Skeletal muscle cell (primary cell): ENCODE measurements around the gene ASPSCR1.
A peak's percentile ranks its signal among the peaks of the same experiment; 100 is the strongest.

Experiments
- DNase-seq: peaks from one replicate; pipeline ENCODE4 v3.0.0-alpha.2; 2010; ENCODE audit warnings: low read depth
- H3K4me3 ChIP-seq: 2 replicates; pipeline ENCODE4 v1.5.1; 2011; ENCODE audit warnings: low read depth, mild to moderate bottlenecking, control low read depth, low read length, moderate library complexity

ASPSCR1 gene

DNA sequence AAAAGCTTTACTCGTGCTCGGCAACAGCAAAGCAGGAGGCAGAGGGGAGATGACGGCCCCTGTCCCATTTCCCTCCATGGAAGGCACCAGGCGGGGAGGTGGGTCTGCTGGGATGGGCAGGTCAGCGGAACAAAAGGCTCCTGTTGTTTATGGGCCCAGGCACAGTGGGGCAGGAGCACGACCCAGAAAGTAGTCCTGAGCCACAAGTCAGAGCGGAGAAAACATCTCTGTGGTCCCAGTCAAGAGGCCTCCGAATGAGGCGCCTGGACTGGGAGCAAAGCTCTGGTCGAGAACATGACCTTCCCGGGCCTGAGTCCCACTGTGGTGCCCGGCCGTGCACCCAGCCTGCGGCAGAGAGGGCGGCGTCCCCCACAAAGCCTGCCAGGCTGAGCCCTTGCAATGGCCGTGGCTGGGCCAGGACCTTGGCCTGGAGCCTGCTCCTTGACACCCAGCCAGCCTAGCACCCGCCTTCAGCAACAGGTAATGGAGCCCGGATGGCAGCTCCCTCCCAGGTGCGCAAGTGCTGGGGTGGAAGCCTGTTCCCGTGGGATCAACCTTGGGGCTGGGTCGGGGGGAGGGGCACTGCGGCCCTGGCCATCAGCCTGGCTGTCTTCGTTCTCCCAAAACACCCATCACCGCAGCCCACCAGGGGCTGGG, 70.6 kb downstream of the ASPSCR1 start:
- no peak overlapping the region for H3K4me3 ChIP-seq
- no peak for DNase-seq

DNA sequence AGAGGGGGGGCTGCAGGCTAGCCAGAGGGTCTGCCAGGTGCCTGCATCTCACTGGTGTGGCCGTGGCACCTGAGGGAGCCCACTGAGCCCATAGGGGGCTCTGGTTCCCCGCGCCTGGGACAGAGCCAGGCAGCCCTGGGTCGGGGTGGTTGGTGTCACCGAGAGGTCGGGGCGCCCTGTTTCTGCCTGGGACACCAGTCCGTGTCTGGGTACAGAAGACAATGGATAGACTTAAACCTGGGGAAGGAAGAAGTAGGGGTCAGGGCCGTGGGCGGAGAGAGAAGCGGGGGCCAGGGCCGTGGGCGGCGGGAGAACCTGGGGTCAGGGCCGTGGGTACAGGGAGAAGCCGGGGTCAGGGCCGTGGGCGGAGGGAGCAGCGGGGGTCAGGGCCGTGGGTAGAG, 71.1 kb downstream of the ASPSCR1 start:
- no peak overlapping the region for H3K4me3 ChIP-seq
- no peak for DNase-seq

DNA sequence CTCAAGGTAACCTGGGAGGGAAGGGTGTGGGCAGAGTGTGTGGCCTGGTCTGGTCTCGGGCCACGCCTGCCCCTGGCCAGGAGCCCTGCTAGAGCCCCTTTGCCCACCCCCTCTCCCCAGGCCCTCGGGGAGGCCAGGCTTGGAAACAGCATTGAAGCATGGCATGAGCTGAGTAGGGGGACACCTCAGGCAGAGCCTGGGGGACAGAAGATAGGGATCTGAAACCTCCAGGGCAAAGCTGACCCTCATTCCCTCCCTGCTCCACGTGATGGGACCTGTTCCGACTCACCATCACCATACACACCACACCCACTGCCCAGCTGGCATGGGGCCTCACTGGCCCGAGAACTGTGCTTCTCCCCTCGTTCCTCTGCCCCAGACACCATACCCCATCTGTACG, 71.7 kb downstream of the ASPSCR1 start:
- no peak for DNase-seq
- no peak overlapping the region for H3K4me3 ChIP-seq

DNA sequence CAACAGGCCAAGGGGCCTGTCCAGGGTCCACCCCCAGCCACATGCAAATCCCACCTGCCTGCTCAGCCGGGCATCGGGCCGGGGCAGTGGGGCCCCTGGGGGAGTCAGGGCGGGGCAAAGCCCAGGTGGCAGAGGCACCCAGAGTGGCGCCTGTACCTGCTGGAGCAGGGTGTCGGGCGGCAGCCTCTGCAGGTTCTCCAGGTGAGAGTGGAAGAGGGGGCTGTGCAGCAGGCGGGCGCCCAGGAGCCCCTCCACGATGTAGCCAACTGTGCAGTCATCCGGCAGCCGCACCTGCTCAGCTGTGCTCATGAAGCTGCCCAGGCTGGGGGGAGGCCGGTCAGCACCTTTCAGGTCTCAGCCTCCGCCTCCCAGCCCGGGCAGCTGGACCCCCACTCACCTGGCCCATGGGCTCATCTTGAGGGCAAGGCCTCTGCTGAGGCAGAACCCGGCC, 72.1 kb downstream of the ASPSCR1 start:
- H3K4me3 ChIP-seq, result no peak overlapping the region
- DNase-seq, result no peak

DNA sequence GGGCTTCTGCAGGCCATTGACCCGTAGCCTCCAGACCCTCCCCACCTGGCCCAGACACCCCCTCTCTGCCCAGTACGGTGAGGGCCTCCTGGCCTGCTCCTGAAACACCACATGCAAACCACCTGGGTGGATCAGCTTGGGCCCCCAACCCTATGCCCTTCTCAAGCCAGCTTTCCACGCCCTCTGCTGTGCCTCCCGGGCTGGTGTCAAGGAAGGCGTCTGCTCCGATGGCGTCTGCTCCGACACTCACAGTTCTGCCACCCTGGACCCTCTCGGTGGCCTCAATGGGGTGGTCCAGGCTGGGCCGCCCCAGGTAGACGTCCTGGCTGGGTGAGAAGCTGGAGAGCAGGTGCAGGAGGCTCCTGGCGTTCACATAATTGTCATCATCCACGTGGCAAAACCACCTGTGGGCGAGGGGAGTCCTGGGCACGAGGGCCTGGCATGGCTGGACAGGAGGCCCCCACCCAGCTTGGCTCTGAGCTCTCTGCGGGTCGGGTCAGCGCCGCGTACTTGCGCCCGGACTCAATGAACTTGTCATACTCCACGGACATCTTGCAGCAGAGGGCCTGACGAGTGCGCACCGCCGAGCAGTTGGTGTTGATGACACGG, 72.8 kb downstream of the ASPSCR1 start:
- DNase-seq, result no peak
- H3K4me3 ChIP-seq, result peak overlapping the region; percentile 71

DNA sequence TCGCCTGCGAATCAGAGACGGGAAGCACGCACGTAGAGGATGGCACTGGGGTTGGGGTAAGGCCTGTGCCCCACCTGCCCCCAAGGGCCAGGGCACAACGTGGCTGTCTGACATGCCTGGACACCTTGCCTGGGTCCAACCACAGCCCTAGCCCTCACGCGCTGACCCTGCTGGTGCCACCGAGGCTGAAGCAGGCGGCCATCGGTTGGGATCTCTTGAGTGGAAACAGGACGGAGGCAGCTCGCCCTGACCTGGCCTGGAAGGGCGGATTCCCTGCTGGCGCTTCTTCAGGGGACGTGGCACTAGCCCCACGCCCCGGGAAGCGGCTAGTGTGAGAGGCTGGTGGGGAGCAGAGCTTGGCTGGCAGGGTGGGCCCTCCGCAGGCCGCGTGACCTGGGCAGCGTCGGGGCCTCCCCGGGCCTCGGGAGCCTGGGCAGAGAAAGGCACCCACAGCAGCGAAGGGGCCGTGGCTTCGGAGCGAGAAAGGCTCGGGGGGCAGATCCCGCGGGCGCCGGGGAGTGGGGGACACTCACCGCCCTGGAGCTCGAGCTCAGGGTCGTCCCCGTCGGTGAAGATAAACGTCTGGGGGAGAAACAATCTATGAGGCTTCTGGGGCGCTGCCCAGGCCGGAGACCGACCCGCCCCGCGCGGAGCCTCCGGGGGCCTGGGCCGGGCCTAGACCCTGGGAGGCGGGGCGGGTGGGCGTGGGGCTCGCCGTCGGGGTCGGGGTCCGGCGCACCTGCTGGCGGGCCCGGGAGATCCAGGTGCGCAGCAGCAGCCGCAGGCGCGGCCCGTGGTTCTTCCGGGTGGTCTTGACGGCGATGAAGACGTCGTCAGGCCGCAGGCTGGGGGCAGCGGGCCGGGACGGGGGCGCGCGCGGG, 73.6 kb downstream of the ASPSCR1 start:
- peak overlapping the region; percentile 71 for H3K4me3 ChIP-seq
- DNase-seq, result no peak

DNA sequence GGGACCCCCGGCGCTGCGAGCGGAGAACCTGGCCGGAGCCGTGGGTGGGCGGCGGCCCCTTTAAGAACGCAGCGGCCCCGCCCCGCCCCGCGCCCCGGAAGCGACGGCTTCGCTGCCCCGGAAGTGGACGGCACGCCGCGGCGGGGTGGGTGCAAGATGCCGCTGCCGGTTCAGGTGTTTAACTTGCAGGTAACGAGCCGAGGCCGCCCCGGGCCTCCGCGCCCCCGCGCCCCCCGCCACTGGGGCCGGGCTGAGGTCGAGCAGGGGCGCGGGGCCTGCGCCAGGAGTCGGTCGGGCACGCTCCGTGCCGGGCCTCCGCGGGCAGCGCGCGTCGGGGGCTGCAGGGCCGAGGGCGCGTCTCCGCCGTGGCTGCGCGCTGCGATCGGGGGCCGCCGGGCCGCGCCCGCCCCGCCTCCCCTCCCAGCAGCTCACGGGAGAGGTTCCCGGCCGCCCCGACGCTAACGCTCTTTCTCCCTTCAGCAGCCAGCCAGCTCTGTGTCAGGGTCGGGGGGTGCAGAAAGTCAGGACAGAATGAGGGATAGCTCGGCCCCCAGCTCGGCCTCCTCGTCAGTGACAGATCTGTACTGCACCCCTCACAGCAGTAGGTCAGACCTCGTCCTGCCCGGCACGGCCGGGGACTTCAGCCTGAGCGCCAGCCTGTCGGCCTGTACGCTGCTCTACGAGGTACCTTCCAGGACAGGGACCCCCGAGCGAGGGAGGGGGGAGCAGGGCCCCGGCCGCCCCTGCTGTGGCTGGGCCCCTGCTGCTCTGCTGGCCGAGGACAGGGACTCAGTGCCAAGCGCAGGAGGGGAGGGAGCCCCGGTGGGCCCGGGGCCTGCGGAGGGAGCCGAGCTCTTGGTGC, 74.6 kb downstream of the ASPSCR1 start, which contains the start of the genes GPS1 and RFNG:
TSS of gene GPS1 (plus strand) at position 123 of the 862 bp plus-strand sequence. CDS start at position 157, 34 bp downstream.
TSS of gene RFNG (minus strand) at position 36 of the 862 bp plus-strand sequence. CDS start 45 bp downstream, outside the sequence.
- DNase-seq, result no peak
- peak within 1 kb of the TSS; percentile 71 for H3K4me3 ChIP-seq

DNA sequence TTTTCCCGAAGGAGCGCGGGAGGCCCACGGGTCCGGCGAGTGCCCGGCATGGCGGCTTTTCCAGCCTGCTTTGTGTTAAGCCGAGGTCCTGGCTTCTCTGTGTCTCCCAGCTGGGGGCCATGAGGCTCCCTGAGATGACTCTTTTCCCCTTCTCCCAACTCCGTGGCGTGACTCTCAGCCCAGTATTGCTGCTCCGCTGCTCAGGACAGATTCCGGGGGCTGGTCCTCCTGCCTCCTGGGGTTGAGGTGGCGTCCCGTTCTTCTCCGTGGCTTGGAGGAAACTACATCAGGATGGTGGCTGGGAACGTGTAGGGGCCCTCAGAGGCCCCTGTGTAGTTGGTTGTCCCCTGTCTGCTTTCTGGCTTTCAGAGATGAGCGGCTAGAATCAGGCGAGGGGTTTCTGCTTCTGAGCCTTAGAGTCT, 75.2 kb downstream of the ASPSCR1 start:
- no peak for DNase-seq
- H3K4me3 ChIP-seq, result peak overlapping the region; percentile 71

DNA sequence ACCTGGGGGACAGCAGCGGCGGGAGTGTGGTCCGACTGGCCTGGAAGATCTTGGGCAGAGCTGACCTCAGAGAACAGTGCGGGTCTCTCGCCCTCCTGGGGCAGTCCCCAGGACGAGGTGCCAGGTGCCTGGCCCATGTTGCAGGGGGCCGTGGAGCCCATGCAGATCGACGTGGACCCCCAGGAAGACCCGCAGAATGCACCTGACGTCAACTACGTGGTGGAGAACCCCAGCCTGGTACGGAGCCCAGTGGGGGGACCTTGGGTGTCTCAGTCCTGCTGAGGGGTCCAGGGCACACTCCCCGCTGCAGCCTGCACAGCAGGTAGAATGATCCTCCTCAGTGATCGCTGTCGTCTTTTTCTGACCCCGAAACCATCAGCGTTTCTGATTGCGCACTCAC, 75.7 kb downstream of the ASPSCR1 start:
- no peak for DNase-seq
- peak overlapping the region; percentile 71 for H3K4me3 ChIP-seq

DNA sequence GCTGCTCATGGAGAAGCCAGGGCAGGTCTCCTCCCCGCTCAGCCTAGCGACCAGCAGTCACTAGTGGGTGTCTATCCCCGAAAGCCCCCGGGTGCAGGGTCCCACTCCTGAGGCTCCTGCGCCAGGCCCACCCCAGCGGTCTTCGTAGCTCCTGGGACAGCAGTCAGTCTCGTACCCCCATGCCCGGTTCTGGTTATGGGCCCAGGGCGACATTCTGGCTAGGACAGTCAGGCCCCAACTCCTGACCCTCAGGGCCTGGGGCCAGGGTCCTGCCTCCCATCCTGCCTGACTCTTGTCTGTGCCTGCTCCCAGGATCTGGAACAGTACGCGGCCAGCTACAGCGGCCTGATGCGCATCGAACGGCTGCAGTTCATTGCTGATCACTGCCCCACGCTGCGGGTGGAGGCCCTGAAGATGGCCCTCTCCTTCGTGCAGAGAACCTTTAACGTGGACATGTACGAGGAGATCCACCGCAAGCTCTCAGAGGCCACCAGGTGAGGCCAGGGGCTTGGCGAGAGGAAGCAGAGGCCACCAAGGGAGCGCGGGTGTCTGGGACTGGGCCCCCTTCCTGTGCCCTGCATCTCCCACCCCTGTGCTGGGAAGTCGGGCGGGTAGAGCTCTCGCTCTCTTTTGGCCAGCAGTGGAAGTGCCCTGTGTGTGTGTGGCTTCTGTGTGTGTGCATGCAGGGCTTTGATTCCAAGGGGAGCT, 76.3 kb downstream of the ASPSCR1 start:
- H3K4me3 ChIP-seq, result no peak overlapping the region
- no peak for DNase-seq

DNA sequence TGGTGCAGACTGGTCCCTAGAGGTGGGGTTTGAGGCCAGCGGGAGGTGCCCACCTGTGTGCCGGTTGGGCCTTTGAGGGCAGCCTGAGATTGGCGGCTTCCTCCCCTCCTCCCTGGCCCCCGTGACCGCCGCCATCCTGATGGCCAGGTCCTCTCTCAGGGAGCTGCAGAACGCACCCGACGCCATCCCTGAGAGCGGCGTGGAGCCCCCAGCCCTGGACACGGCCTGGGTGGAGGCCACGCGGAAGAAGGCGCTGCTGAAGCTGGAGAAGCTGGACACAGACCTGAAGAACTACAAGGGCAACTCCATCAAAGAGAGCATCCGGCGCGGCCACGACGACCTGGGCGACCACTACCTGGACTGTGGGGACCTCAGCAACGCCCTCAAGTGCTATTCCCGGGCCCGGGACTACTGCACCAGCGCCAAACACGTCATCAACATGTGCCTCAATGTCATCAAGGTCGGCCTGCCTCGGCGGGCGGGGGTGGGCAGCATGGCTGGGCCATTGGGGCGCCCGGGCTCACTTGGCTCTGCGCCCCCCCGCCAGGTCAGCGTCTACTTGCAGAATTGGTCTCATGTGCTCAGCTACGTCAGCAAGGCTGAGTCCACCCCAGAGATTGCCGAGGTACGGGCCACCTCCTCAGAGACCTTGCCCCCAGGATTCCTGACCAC, 77.1 kb downstream of the ASPSCR1 start:
- no peak for DNase-seq
- H3K4me3 ChIP-seq, result no peak overlapping the region

DNA sequence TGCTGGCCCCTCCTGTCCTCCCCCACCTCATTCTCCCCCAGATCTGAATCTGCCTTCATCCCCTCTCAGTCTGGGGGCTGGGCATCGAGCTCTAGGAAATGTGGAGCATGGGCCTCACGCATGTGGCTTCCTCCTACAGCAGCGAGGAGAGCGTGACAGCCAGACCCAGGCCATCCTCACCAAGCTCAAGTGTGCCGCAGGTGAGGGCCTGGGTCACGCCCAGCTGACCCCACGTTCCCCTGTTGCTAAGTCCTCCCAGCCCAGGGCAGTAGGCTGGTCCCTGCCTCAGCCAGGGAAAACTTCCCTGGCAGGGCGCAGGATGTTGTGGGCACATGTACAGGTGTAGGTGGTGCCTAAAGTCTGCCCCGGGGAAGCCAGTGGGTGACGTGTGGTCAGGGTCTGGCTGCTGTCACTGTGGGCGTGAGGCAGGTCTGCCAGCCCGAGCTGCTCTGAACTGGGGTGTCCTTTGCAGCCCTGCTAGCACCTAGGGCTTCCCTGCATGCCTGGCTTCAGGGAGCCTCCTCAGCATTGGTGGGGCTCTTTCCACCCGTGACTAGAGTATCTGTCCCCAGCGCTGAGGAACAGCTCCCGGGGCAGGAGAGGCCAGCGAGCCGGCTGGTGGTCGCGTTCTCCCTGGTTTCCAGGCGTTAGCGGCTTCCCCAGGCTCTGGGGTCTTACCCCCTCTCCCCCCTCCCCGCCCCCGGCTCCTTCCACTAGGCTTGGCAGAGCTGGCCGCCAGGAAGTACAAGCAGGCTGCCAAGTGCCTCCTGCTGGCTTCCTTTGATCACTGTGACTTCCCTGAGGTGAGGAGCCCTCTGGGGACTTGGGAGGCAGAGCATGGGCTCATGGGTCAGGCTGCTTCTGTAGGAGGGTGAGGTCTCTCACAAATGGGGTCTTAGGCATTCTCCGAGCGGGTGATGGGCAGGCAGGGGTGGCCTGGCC, 77.9 kb downstream of the ASPSCR1 start:
- no peak overlapping the region for H3K4me3 ChIP-seq
- no peak for DNase-seq

DNA sequence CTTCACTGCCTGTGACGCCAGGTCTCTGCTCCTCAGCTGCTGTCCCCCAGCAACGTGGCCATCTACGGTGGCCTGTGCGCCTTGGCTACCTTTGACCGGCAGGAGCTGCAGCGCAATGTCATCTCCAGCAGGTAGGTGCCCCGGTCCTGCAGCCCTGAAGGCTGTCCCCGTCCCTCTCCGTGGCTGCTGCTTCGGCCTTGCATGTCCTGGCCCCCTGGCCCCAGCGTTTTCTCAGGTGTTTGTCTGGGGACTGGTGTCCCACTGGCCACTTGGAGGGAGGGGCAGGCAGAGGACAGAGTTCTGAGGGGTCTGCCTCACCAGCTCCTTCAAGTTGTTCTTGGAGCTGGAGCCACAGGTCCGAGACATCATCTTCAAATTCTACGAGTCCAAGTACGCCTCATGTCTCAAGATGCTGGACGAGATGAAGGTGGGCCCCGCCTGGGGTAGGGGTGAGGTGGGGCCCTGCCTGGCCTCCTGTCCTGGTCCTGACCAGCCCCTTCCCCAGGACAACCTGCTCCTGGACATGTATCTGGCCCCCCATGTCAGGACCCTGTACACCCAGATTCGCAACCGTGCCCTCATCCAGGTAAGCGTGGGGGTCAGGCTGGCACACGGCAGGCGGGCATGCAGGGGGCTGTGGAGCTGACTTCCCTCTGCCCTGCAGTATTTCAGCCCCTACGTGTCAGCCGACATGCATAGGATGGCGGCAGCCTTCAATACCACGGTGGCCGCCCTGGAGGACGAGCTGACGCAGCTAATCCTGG, 78.7 kb downstream of the ASPSCR1 start:
- no peak for DNase-seq
- no peak overlapping the region for H3K4me3 ChIP-seq

DNA sequence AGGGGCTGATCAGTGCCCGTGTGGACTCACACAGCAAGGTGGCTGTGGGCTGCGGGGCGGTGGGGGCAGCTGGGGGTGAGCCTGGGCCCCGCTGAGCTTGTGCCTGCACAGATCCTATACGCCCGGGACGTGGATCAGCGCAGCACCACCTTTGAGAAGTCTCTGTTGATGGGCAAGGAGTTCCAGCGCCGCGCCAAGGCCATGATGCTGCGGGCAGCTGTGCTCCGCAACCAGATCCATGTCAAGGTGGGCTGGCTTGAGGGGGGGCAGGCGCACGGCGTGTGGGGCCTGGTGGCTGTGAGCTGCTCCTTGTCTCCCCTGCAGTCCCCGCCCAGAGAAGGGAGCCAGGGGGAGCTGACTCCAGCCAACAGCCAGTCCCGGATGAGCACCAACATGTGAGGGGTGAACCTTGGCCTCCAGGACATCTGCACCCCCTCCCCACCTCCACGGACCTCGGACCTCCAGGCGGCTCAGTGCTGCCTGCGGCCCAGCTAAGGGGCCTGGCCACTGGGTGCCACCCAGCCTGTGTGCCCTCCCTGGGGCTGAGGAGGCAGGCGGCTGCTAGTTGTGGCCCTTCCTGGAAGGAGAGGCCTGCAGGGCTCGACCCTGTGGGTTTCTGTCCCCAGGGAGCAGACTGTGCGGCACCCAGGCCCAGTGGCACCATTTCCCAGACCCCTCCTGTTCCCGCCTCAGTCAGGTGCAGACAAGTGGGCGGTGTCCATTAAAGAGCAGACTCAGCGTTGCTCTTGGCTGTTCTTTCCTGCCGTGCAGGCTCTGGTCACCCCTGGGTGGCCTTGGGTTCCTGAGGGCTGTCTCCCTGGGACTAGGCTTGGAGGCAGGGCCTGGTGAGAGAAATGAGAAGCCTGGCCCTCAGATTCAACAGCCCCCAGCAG, 79.5 kb downstream of the ASPSCR1 start:
- no peak overlapping the region for H3K4me3 ChIP-seq

DNA sequence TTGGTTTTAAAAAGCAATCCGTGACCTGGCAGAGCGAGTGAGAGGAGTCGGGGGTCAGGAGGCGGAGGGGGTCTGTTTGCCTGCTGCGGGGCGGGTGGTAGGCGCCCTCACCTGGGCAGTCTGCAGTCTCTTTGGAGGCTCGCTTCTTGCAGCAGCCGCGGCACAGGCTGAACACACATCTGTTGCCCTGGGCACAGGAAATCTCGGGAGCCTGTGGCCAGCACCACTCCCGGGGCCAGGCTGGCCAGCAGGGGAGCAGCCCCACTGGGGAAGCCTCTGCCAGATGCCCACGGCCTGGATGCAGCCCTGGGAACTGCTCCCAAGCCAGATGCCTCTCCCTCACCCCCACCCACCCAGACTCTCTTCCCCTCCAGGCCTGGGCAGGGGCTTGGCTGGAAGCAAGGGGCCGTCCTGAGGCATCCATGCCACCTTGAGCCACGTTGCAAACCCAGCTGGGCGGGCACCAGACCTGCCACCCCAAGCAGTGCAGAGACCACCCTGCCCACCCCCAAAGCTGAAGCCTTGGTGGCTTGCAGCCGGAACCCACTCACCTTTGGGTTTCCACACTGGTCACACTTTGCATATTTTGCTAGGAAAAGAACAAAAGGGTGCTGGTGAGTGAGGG, 80.9 kb downstream of the ASPSCR1 start:
- no peak overlapping the region for H3K4me3 ChIP-seq
- no peak for DNase-seq

More for the DNA sequence above, 79.5 kb downstream of the ASPSCR1 start:
- no peak for DNase-seq
